Astrocyte (in vitro differentiated cells and primary cell): ENCODE results near the gene ABCC1.

Experiments
- EZH2 ChIP-seq: IDR thresholded peaks from 2 replicates; pipeline ENCODE4 v1.6.1; 2012; ENCODE audit warnings: mild to moderate bottlenecking, low read length, inconsistent platforms; ENCODE audit not compliant: insufficient read depth
- TF ChIP-seq, protein P1 (sequence below): IDR thresholded peaks from 2 replicates; pipeline ENCODE4 v1.5.1; 2011; ENCODE audit warnings: low read depth, mild to moderate bottlenecking, inconsistent platforms, low read length, moderate library complexity; ENCODE audit not compliant: insufficient read depth

DNA sequence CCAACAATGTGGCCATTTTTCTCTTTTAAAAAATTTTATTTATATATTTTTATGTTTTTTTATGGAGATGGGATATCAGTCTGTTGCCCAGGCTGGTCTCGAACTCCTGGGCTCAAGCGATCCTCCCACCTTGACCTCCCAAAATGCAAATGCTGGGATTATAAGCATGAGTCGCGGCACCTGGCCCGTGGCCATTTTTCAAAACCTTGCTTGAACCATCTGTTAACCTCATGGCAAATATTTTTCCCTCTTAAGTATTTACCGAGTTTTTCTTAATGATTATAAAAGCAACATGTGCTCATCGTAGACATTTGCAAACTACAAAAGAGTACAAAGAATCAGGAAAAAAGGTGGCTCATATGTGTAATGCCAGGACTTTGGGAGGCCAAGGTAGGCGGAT, 146.2 kb downstream of the ABCC1 start:
- TF ChIP-seq, protein P1, sequence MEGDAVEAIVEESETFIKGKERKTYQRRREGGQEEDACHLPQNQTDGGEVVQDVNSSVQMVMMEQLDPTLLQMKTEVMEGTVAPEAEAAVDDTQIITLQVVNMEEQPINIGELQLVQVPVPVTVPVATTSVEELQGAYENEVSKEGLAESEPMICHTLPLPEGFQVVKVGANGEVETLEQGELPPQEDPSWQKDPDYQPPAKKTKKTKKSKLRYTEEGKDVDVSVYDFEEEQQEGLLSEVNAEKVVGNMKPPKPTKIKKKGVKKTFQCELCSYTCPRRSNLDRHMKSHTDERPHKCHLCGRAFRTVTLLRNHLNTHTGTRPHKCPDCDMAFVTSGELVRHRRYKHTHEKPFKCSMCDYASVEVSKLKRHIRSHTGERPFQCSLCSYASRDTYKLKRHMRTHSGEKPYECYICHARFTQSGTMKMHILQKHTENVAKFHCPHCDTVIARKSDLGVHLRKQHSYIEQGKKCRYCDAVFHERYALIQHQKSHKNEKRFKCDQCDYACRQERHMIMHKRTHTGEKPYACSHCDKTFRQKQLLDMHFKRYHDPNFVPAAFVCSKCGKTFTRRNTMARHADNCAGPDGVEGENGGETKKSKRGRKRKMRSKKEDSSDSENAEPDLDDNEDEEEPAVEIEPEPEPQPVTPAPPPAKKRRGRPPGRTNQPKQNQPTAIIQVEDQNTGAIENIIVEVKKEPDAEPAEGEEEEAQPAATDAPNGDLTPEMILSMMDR = no peak
- no peak for TF ChIP-seq EZH2
